Body of pancreas (tissue), 4 donors: ENCODE results near the gene SETD1A.

Experiments used
- POLR2A ChIP-seq, 3 donors: fragments of 450-650 bp; IDR thresholded peaks; one replicate each; pipeline ENCODE4 v1.6.1; 2016; ENCODE audit warnings: antibody characterized with exemption in 3 of 3, mild to moderate bottlenecking in 2 of 3
- TF ChIP-seq, protein P1 (sequence below), 7 experiments: fragments of 450-650 bp in 4 of 7; fragments of 200-600 bp in 3 of 7; sonication (generic) in 3 of 7; IDR thresholded peaks; one replicate each; pipeline ENCODE4 v1.5.1; 2016 to 2019; ENCODE audit warnings: antibody characterized with exemption in 7 of 7

DNA sequence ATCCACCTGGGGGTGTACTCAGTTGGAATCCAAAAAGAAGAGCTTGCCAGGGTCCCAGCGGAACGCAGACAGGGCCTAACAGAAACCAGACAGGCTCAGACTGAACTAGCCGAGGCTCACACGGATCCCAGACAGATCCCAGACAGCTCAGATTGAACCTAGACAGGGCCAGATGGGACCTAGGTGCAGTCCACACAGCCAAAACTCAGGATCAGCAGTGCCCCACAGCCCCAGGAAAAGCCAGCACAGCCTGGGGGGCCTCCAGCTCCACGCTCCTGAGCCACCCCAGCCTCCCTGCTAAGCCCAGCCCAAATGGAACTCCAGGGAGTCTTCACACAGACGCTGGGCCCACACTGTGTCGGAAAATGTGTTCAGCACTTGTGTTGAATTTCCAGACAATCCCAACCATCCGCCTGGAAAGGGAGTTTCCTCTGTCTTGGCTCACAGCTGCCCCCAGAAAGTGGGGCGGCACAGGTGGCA is 45.3 kb downstream of the SETD1A start:
- TF ChIP-seq POLR2A (IDR thresholded peaks at IDR 0.05): no peak
- TF ChIP-seq, protein P1, sequence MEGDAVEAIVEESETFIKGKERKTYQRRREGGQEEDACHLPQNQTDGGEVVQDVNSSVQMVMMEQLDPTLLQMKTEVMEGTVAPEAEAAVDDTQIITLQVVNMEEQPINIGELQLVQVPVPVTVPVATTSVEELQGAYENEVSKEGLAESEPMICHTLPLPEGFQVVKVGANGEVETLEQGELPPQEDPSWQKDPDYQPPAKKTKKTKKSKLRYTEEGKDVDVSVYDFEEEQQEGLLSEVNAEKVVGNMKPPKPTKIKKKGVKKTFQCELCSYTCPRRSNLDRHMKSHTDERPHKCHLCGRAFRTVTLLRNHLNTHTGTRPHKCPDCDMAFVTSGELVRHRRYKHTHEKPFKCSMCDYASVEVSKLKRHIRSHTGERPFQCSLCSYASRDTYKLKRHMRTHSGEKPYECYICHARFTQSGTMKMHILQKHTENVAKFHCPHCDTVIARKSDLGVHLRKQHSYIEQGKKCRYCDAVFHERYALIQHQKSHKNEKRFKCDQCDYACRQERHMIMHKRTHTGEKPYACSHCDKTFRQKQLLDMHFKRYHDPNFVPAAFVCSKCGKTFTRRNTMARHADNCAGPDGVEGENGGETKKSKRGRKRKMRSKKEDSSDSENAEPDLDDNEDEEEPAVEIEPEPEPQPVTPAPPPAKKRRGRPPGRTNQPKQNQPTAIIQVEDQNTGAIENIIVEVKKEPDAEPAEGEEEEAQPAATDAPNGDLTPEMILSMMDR (IDR thresholded peaks at IDR 0.05): no peak
